RKO (cell line): ENCODE results near the gene TNXB.
"Not testable (repeated sequence)": the region's sequence is repeated elsewhere in the genome, so short reads cannot be mapped to it uniquely, and the experiment has no call there.

Experiments
- DNase-seq: peaks from one replicate; pipeline ENCODE4 v3.0.0-alpha.2; 2016; ENCODE audit warnings: low spot score

TNXB gene

DNA sequence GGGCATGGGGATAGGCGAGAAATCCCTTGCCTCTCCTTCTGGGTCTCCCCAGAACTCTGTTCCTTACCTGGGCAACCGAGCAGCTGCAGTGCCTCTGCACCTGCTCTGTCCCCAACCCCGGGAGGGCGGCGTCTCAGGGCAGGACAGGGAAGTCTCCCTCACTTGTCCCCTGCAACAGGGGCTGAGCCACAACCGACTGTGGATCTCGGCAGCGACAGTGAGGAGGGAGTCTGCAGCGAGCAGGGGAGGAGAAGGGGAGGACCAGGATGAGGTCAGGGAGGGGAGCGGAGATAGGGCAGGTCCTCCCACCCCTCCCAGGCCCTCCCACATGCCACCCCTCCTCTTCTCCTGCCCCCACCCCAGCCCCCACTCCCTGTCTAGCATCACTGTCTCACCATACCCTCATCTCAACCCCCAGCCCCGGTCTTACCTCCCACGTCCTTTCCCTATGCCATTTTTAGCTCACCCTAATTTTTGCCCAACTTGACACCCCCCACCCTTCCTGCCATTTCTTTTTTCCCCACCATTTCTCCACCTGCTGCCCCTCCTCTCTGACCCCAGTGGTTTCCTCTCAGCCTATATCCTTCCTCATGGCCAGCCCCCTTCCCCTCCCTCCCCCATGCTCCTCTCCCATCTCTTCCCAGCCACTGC is at the start of gene TNXB:
TSS of gene TNXB (minus strand) at position 225 of the 651 bp plus-strand sequence. CDS start 11,140 bp downstream, outside the sequence.
- no peak for DNase-seq

DNA sequence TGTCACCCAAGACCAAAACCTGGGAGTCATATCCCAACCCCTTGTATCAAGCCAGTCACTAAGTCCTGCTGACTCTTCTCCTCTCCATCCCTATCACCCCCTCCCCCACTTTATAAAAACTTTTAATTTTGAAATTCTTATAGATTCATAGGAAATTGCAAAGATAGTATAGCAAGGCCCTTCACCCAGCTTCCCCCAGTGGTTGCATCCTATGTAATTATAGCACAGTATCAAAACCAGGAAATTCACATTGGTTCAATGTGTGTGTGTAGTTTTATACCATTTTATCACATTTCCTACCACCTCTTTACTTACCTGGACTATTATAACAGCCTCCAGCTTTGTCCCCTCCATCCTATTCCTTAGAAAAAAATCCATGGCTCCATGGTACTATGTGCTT is 48.9 kb upstream of the TNXB start:
- no peak for DNase-seq

DNA sequence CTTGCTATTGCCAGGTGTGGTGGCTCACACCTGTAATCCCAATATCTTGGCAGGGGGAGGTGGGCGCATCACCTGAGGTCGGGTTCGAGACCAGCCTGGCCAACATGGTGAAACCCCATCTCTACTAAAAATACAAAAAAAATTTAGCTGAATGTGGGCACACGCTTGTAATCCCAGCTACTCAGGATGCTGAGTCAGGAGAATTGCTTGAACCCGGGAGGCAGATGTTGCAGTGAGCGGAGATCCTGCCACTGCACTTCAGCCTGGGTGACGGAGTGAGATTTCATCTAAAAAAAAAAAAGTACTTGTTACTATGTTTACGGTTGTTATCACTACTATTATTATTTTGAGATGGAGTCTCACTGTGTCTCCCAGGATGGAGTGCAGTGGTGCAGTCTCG is 47.8 kb upstream of the TNXB start:
- no peak for DNase-seq

DNA sequence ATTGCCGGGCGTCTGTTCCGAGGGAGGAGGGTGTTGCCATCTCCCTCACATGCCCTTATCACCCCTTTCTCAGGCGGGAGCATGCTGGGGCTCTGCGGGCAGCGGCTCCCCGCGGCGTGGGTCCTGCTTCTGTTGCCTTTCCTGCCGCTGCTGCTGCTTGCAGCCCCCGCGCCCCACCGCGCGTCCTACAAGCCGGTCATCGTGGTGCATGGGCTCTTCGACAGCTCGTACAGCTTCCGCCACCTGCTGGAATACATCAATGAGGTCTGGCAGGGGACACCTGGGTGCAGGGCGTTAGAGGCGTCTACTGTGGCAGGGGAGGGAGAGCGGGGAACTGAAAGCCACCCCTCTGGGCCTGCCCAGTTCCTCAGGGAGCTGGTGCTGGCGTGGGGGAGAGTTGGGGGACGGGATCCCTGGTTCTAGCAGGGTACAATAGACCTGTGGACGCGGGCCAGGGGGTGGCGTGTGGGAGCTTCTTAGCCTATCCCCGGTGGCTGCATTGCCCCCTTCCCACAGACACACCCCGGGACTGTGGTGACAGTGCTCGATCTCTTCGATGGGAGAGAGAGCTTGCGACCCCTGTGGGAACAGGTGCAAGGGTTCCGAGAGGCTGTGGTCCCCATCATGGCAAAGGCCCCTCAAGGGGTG is 45.5 kb upstream of the TNXB start:
- peak; percentile 75 for DNase-seq

GRCh38 chr6:32153564-32154513 is 44.7 kb upstream of the TNXB start, which contains the start of gene PPT2:
Gene PPT2 (plus strand): TSS chr6:32154141. CDS start chr6:32154595, 454 bp downstream.
- DNase-seq: peak; percentile 93

- no peak for DNase-seq
Observed at GRCh38 chr6:32152769-32153563, 43.8 kb upstream of the TNXB start.

DNA sequence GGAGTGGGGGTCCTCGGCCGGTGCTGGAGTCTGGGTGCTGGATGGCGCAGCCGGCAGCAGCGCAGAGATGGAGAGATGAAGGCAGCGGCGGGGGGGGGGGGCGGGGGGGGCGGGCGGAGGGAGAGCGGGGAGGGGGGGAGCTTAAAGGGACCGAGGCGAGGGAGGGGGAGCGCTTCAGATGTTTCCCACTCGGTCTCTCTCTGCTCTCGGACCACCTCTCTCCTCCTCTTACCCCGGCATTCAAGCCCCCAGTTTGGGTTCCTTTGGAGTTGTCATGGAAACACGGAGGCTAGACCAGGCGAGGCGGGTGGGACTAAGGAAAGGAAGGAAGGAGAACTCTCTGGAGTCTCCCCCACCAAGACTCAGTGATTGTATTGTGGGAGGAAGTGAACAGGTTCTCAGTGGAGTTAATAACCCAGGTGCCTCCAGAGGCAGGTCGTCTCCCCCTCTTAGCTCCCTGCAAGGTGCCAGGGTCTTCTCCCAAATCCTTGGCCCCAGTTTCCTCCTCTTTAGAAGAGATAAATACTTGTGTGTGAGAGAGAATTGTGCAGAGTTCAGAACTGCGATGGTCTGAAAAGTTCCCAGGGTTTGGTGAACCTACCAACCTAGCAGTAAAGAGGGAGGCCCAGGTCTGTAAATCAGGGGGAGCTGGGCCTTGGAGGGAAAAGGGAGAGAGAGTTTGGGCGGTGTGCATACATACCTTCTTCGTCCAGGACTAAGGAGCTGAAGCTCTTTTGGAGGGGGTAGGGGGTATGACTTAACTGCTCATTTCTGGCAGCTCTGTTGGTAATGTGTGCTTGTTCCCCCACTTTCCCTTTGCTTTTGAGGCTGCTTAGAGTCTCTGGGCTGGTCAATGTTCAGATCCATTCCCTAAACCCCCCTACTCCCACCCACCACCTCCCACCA is 43.0 kb upstream of the TNXB start, which contains the start of gene PRRT1:
TSS of gene PRRT1 (minus strand) at position 77 of the 906 bp plus-strand sequence. CDS start 112 bp downstream, outside the sequence.
- no peak for DNase-seq

- no peak for DNase-seq
Observed at GRCh38 chr6:32151181-32151862, 42.2 kb upstream of the TNXB start.

- no peak for DNase-seq
Observed at GRCh38 chr6:32149932-32150870, 41.1 kb upstream of the TNXB start.

GRCh38 chr6:32149092-32149755 is 40.1 kb upstream of the TNXB start:
- DNase-seq: no peak

DNA sequence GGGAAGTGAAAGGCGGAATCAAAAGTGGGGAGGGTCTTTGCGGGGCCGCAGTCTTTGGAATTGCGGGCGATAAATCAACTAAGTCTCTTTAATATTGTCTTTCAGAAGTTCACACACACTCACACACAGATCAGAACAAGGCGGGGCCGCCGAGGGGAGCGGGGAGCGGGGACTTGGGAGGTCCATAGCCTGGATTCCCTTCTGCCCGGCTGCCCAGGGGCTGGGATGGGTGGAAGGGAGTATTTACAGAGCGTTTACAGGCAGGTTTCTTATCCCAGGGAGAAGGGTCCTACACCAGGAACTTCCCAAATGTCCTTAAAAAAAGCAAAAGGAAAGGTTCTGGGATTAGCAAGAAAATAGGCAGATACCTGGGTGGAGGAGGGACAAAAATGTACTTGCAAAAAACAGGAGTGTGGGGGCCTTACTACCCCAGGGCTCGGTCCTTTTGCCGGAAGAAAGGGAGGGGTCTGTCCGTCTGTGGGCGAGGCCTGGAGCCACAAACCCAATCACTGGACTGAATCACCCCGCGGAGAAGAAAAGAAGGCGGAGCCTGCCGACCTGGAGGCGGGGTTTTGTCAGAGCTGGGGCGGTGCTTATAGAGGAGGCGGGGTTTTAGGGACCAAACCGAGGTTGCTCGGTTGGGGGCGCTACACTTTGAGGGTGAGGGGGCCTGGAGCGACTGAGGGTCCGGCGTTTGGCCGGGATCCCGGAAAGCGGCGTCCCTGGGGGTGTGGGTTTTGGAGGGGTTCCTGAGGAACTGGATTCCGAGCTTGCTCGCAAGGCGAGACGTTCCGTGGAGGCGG is 39.4 kb upstream of the TNXB start:
- no peak for DNase-seq

GRCh38 chr6:32147401-32148132 is 38.4 kb upstream of the TNXB start:
- DNase-seq: no peak

DNA sequence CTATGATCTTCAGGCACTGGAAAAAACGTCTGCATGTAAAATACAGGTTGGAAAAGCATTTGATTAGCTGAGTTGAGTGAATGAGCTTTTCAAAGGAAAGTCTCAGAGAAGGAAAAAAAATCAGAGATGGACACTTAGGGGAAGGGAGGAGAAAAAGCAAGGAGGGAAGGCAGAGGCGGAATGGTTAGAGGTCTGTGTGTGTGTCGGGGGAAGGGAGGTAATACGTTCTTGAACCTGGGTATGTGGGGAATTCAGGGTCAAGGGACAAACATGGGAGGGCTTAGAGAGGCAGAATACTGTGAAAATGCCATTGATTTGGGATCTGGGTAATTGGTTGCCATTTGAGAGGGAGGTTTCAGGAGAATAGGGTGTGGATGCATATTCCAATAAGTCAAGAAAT is 37.5 kb upstream of the TNXB start:
- DNase-seq: no peak

DNA sequence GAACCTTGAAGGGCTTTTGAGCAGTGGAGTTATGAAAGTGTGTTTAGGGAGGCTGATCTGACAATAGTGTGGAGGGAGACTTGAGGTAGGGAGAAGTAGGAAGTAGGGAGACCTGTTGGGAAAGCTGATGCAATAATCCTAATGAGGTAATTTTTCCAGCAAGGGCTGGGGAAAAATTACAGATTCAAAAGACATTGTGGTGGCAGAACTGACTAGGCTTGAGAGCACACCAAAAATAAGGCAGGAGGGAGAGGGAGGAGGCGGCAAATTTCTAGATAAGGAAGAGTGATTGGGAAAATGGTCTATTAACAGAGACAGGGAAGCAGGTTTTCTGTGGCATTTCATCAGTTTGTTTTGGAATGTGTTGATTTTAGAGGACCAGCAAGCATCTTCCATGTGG is 37.1 kb upstream of the TNXB start:
- no peak for DNase-seq

GRCh38 chr6:32144238-32144637 is 35.1 kb upstream of the TNXB start:
- DNase-seq: not testable (repeated sequence)

DNA sequence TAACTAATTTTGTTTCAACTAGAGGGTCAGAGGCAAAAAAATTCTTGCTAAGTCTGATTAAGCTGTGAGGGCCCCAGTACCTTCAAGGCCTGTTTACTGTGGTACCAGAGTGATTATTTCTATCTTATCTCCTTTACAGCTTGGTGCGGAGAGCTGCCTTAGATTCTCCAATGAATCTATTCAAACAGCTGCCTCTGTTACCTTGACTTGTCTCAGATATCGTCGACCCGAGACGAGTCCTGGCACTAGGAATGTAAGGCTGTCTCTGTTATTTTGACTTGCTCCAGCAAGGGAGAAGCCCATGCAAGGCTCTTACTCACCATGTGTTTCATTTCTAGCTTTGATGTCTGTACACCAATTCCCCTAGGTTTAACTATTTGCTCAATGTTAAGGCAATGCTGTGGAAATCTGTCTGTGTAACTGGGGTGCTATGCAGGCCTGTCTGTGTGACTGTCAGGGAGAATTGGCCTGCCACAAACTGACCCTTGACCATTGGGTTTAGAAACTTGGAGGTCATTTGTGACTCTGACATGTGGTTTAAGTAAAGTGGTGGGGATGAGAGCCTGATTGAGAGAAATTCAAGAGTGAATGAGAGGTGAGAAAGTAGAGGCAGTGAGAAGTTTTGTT is 31.4 kb upstream of the TNXB start:
- DNase-seq: no peak
